Activated T-cell treated with anti-CD3 and anti-CD28 coated beads for 1 hour (primary cell): Measurements from ENCODE around the gene COMMD7.

ENCODE experiments used
- DNase-seq: peaks from one replicate; pipeline ENCODE4 v3.0.0-alpha.2; 2020; ENCODE audit warnings: low read depth

Gene COMMD7

GRCh38 chr20:32743237-32744112, at the start of gene COMMD7:
COMMD7 (minus strand) TSS chr20:32743467; CDS start chr20:32743391, 76 bp downstream.
- peak; percentile 45 for DNase-seq

DNA sequence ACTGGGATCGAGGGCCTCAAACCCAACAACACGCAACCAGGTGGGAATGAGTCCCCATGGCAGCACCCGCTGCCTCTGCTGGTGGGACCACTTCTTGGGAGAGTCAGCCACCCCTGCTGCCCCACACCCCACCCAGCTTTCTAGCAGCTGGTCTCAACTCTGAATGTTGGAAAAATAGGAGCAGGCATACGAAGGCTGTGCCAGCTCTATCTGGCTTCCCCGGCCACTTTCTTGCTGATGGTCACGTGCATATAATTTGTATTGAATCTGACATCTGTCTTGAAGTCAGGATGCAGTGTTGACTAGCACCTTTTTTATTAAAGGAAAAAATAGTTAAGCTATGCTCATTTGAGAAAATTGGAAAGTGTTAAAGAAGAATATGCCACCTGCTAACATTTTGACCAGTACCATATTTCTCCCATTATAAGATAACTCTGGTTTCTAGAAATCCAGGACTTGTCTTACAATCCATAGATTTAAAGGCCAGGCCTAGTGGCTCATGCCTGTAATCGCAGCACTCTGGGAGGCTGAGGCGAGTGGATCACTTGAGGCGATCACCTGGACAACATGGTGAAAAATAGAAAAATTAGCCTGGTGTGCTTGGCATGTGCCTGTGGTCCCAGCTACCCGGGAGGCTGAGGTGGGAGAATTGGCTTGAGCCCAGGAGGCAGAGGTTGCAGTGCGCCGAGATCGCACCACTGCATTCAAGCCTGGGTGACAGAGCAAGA, 49.6 kb upstream of the COMMD7 start:
- DNase-seq = no peak

DNA sequence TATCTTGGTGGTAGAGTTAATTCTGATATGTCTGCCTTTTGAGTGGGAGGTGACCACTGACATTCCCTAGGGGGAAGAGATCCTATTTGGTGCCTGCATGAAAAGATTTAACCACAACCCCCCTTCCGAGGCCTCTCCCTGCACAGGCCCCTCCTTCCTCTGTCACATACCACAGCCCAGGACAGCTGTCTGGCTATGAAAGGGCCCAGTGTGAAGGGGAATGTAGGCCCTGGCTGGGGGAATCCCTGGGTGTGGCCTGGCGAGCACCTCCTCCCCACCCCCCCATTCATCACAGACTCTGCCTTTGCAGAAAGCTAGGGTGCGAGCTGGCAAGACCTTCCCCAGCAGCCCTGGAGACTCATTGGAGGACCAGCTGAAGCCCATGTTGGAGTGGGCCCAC, 49.0 kb upstream of the COMMD7 start:
- DNase-seq = no peak

- DNase-seq = no peak
These were observed 47.4 kb upstream of the COMMD7 start for GRCh38 chr20:32790751-32791057.

DNA sequence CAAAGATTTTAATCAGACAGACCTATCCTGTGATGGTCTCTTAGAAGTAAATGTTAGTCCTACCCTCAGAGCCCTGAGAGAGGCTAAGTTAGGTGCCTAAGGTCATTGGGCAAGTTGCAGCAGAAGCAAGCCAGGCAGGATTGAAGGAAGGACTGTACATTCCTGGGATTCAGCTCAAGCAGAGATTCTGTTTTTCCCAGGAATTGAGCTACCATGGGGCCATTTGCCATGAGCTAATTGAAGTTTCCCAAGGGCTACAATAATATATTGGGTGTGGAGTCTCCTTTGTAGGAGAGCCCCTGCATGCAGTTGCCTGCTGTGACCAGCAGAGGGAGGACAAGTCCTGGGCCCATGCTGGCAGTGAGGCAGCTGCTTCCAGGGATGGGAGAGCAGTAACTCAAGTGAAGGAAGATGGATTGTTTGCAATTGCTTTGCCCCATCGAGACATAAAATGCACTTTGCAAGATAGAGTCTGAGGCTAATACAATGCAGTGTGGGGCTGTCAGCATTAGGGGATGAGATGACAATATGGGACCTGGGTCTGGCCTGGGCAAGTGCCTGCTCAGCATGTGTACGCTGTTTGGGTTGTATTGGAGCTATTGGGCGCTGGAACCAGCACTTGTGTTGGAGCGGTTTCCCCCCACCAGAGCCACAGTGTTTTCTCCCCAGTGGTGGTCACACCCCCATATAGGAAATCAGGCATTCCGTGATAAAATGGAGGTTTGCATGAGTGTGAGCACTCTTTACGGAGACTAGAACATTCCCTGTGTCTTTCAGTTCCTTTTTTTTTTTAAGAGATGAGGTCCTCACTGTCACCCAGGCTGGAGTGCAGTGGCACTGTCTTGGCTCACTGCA, 46.9 kb upstream of the COMMD7 start:
- DNase-seq = peak; percentile 66

DNA sequence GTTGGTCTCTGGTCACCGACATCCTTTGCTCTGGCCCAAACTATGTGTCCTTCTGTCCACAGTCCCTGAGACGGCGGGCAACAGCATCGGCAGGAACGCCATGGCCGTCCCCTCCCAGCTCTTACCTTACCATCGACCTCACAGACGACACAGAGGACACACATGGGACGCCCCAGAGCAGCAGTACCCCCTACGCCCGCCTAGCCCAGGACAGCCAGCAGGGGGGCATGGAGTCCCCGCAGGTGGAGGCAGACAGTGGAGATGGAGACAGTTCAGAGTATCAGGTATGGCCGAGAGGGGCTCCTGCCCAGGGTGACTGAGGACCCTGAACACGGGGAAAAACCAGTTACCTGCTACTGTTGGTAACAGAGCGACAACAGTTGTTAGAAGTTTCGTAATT, 43.9 kb upstream of the COMMD7 start:
- no peak for DNase-seq

DNA sequence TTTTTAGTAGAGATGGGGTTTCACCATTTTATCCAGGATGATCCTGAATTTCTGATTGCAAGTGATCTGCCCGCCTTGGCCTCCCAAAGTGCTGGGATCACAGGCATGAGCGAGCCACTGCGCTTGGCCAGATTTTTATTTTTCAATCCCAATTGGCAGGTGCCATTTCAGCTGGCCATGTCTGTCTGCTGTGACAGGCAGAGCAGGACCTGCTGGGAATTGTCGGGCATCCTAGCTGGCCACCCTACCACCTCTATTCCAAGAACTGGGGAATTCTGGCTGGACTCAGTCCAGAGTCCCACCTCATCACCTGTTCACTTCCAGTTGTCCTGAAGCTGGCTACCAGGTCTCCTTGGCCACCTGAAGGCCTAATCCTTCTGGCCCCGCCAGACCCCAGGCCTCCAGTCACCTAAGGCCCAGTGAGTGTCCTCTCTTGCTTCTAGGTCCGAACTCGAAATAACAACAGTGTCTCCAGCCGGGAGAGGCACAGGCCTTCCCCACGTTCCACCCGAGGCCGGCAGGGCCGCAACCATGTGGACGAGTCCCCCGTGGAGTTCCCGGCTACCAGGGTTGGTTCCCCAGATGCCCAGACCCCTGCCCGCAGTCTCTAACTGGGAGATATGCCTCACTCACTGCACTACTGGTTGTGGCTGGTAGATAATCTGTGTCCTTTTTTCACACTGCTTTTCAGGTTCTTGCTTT, 42.9 kb upstream of the COMMD7 start:
- no peak for DNase-seq

- DNase-seq = no peak
These were observed 41.3 kb upstream of the COMMD7 start for GRCh38 chr20:32784369-32785080.

GRCh38 chr20:32780749-32781655, 37.7 kb upstream of the COMMD7 start:
- no peak for DNase-seq

- DNase-seq = no peak
These were observed 37.0 kb upstream of the COMMD7 start for GRCh38 chr20:32780278-32780677.

DNA sequence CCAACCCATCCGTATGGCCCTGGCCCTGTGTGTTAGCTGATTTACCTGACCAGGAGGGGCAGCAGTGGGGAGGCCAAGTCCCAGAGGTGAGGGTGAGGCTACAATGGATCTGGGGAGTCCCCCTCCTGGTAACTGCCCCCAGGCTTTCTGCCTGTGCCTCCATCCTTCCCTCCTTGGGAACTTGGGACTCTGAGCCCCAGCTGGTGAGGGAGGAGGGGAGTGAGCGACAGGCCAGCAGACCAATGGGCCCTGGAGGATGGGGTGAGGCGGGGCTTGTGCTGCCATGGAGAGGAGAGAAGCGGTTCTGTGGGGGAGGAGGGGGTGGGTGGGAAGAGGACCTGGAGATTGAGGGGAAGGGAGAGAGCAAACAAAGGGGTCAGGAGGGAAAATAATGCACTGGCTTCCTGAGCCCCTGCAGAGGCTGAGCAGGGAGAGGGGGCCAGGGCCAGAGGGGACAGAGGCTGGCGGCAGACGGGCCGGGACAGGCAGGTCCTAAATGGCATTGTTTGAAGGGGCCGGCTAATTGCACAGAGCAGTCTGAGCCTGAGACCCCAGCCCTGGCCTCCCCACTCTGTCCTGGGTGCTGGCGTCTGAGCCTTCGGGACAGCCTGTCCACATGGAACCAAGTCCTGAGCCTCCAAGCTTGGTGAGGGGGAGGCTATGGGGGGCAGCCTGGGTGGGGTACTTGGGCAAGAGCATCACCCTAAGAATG, 36.4 kb upstream of the COMMD7 start:
- no peak for DNase-seq

GRCh38 chr20:32777177-32777956, 34.1 kb upstream of the COMMD7 start:
- no peak for DNase-seq

DNA sequence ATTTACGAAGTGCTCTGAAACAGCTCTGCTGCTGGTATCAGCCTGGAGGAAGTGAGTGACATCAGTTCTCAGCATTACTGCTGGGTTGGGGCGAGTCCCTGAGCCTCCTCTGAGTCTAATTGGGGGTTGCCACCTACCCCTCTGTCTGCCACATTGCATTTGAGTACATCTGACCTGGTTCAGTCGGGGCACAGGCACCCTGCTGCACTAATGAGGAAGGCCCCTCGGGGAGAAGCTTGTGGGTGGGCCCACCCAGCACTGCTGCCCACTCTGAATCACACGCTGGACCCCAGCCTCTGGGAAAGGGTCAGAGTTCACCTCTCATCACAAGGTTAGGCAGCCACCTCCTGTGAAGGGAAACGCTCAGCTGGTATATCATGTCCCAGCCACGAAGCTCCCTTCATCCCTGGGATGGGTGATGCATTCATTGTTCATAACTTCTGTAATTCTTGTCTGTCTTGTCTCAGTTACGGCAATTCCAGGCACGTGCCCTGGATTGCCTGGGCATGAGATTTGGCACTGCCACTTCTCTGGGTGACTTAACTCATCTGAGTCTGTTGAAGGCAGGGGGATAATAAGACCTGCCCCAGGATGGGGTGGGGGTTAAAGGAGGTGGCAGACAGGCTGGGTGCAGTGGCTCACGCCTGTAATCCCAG, 32.2 kb upstream of the COMMD7 start:
- no peak for DNase-seq

GRCh38 chr20:32773855-32774254, 30.6 kb upstream of the COMMD7 start:
- no peak for DNase-seq

DNA sequence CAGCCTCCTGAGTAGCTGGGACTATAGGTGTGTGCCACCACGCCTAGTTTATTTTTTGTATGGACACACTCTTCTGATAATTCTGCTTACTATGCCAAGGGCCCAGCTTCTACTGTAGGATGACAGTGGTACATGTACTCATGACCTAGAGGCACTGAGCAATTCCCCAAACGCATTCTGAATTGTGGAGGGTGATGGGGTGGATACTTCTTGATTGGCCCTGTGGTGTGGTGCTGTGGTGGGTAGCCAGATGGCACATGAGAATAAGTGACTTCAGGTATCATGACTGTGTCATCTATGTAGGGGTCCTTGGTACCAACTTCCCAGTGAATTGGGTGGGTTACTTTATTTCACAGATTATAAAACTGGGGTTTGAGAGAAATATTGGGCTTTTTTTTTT, 30.0 kb upstream of the COMMD7 start:
- no peak for DNase-seq

- DNase-seq = no peak
These were observed 28.8 kb upstream of the COMMD7 start for GRCh38 chr20:32772046-32772445.

DNA sequence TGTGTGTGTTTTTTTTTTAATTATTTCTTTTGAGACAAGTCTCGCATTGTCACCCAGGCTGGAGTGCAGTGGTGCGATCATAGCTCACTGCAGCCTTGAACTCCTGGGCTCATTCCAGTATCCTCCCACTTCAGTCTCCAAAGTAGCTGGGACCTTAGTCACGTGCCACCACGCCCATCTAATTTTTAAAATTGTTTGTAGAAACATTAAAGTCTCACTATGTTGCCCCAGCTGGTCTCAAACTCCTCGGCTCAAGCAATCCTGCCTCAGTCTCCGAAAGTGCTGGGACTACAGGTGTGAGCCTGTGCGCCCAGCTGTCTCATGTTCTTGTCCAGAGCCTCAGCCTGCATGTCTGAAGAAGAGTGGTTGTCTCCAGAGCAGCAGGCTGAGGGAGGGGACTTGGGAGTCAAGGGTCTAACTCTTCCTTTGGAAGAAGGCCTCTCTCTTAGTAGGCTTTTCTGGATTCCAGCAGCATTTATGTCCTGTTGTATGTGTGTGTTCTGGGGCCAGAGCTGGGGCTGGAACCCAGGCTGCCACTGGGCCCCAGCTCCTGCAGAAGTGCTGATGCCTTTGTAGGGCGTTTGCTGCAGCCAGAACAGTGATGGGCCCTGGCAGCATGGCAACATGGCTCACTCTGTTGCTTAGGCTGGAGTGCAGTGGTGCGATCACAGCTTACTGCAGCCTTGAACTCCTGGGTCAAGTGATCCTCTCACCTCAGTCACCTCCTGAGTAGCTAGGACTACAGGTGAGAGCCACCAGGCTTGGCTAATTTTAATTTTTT, 24.3 kb upstream of the COMMD7 start:
- no peak for DNase-seq
